Measurements from ENCODE around the gene CDH1.

GRCh38 chr16:68698091-68698490 lies 39.0 kb upstream of the CDH1 start:
- no peak for TF ChIP-seq CTCF (IDR thresholded peaks at IDR 0.05)
- TF ChIP-seq POLR2A (IDR thresholded peaks at IDR 0.05) = no peak
